Nephron progenitor cell (in vitro differentiated cells): ENCODE measurements around the gene SEPSECS.
A peak's percentile ranks its signal among the peaks of the same experiment; 100 is the strongest.

Experiments used
- DNase-seq: peaks from one replicate; pipeline ENCODE4 v3.0.0; 2021
- H3K27ac Mint-ChIP-seq: 2 replicates; pipeline ENCODE4 v1.8.0; 2021; ENCODE audit warnings: mild to moderate bottlenecking, moderate library complexity, mixed read lengths
- H3K27me3 Mint-ChIP-seq: 2 replicates; pipeline ENCODE4 v1.8.0; 2021; ENCODE audit warnings: mild to moderate bottlenecking, low read depth, mixed read lengths; ENCODE audit not compliant: poor library complexity
- H3K36me3 Mint-ChIP-seq: 2 replicates; pipeline ENCODE4 v1.8.0; 2021; ENCODE audit warnings: low read depth, mixed read lengths
- H3K4me1 Mint-ChIP-seq: 2 replicates; pipeline ENCODE4 v1.8.0; 2021; ENCODE audit warnings: mixed read lengths
- H3K4me3 Mint-ChIP-seq: 2 replicates; pipeline ENCODE4 v1.8.0; 2021; ENCODE audit warnings: mild to moderate bottlenecking, moderate library complexity, mixed read lengths
- H3K9me3 Mint-ChIP-seq: 2 replicates; pipeline ENCODE4 v1.8.0; 2021; ENCODE audit warnings: mild to moderate bottlenecking, moderate library complexity, mixed read lengths
- CTCF ChIP-seq: fragments of 200-600 bp; sonication (generic); IDR thresholded peaks from 2 replicates; pipeline ENCODE4 v1.5.0; 2021; ENCODE audit warnings: antibody characterized with exemption

SEPSECS gene

GRCh38 chr4:25098964-25099891 is 61.0 kb downstream of the SEPSECS start:
- TF ChIP-seq CTCF = no peak
- peaks cover 12% of the 10 kb centered on the region for H3K36me3 Mint-ChIP-seq
- H3K4me3 Mint-ChIP-seq = no peak overlapping the region
- no peak for DNase-seq
- peaks cover 45% of the 10 kb centered on the region for H3K4me1 Mint-ChIP-seq
- peak overlapping the region; percentile 70 for H3K27ac Mint-ChIP-seq
- peaks cover 11% of the 10 kb centered on the region for H3K27me3 Mint-ChIP-seq
- H3K9me3 Mint-ChIP-seq = peaks cover 22% of the 10 kb centered on the region

GRCh38 chr4:25096981-25097443 is 63.2 kb downstream of the SEPSECS start:
- peaks cover 40% of the 10 kb centered on the region for H3K4me1 Mint-ChIP-seq
- DNase-seq = no peak
- H3K36me3 Mint-ChIP-seq = peaks cover 24% of the 10 kb centered on the region

GRCh38 chr4:25096251-25096980 is 63.8 kb downstream of the SEPSECS start:
- peaks cover 11% of the 10 kb centered on the region for H3K27me3 Mint-ChIP-seq
- no peak overlapping the region for H3K4me3 Mint-ChIP-seq
- no peak for TF ChIP-seq CTCF
- no peak overlapping the region for H3K27ac Mint-ChIP-seq
- H3K36me3 Mint-ChIP-seq = peaks cover 24% of the 10 kb centered on the region
- no peak for DNase-seq
- peaks cover 27% of the 10 kb centered on the region for H3K9me3 Mint-ChIP-seq
- peaks cover 44% of the 10 kb centered on the region for H3K4me1 Mint-ChIP-seq

More at GRCh38 chr4:25096981-25097443, 63.2 kb downstream of the SEPSECS start:
- Mint-ChIP-seq H3K9me3 (peaks cover 32% of the 10 kb centered on the region), H3K4me3 (no peak overlapping the region), H3K27ac (no peak overlapping the region), H3K27me3 (peaks cover 11% of the 10 kb centered on the region)
- TF ChIP-seq CTCF = no peak

- no peak for DNase-seq
- Mint-ChIP-seq H3K9me3 (peaks cover 23% of the 10 kb centered on the region), H3K27me3 (peaks cover 11% of the 10 kb centered on the region), H3K36me3 (peaks cover 20% of the 10 kb centered on the region), H3K4me3 (no peak overlapping the region), H3K4me1 (peaks cover 39% of the 10 kb centered on the region), H3K27ac (no peak overlapping the region)
- TF ChIP-seq CTCF = no peak
Observed at GRCh38 chr4:25095837-25096236, 64.4 kb downstream of the SEPSECS start.

GRCh38 chr4:25092139-25092538 is 68.1 kb downstream of the SEPSECS start:
- H3K27ac Mint-ChIP-seq = peak overlapping the region; percentile 30

More at GRCh38 chr4:25092139-25092538, 68.1 kb downstream of the SEPSECS start:
- DNase-seq = no peak
- no peak for TF ChIP-seq CTCF
- Mint-ChIP-seq H3K4me3 (no peak overlapping the region), H3K27me3 (peaks cover 4% of the 10 kb centered on the region), H3K9me3 (peaks cover 23% of the 10 kb centered on the region), H3K36me3 (peaks cover 16% of the 10 kb centered on the region), H3K4me1 (peaks cover 26% of the 10 kb centered on the region)
